GM19468 (cell line): ENCODE data around the gene TNFRSF13B.
"Not testable (repeated sequence)": the region's sequence is repeated elsewhere in the genome, so short reads cannot be mapped to it uniquely, and the experiment has no call there.

ENCODE experiments used
- ATAC-seq: cut with Tn5 transposase; IDR thresholded peaks from one replicate; pipeline ENCODE4 v1.9.1; 2021; ENCODE audit warnings: mild to moderate bottlenecking, moderate library complexity, moderate number of reproducible peaks; ENCODE audit not compliant: unreplicated experiment; ENCODE audit errors: extremely low read depth

The TNFRSF13B gene

GRCh38 chr17:16968786-16969185, 3.1 kb downstream of the TNFRSF13B start:
- ATAC-seq, result no peak

- ATAC-seq, result no peak
Measured at GRCh38 chr17:16962804-16963203, 9.1 kb downstream of the TNFRSF13B start.

GRCh38 chr17:16961792-16962191, 10.1 kb downstream of the TNFRSF13B start:
- no peak for ATAC-seq

- ATAC-seq, result not testable (repeated sequence)
Measured at GRCh38 chr17:16961022-16961421, 10.9 kb downstream of the TNFRSF13B start.

- ATAC-seq, result not testable (repeated sequence)
Measured at GRCh38 chr17:16955011-16955410, 16.9 kb downstream of the TNFRSF13B start.

GRCh38 chr17:16954521-16954920, 17.4 kb downstream of the TNFRSF13B start:
- ATAC-seq, result no peak

GRCh38 chr17:16953841-16954240, 18.1 kb downstream of the TNFRSF13B start:
- no peak for ATAC-seq

- ATAC-seq, result no peak
Measured at GRCh38 chr17:16953347-16953746, 18.6 kb downstream of the TNFRSF13B start.

- no peak for ATAC-seq
Measured at GRCh38 chr17:16952401-16952800, 19.5 kb downstream of the TNFRSF13B start.

- no peak for ATAC-seq
Measured at GRCh38 chr17:16950488-16950887, 21.4 kb downstream of the TNFRSF13B start.

GRCh38 chr17:16948587-16949376, 23.1 kb downstream of the TNFRSF13B start:
- no peak for ATAC-seq

- ATAC-seq, result peak; percentile 30
Measured at GRCh38 chr17:16947470-16947869, 24.4 kb downstream of the TNFRSF13B start.

GRCh38 chr17:16945663-16946218, 26.2 kb downstream of the TNFRSF13B start:
- ATAC-seq, result no peak

- no peak for ATAC-seq
Measured at GRCh38 chr17:16945136-16945482, 26.8 kb downstream of the TNFRSF13B start.

GRCh38 chr17:16944334-16945135, 27.4 kb downstream of the TNFRSF13B start:
- ATAC-seq, result no peak

GRCh38 chr17:16943541-16944333, 28.2 kb downstream of the TNFRSF13B start:
- no peak for ATAC-seq

- ATAC-seq, result no peak
Measured at GRCh38 chr17:16943032-16943352, 28.9 kb downstream of the TNFRSF13B start.

GRCh38 chr17:16942141-16943031, 29.5 kb downstream of the TNFRSF13B start:
- ATAC-seq, result no peak
